HepG2 (cell line): ENCODE results near the gene IL15RA. TPM values are rescaled to one million over a fixed set of nuclear protein-coding genes. Genes with fewer than 3 reads are reported as not detected.

Experiments used
- ATAC-seq: fragments of 200-7000 bp; cut with Tn5 transposase; 3 replicates; pipeline ENCODE4 v1.9.1; 2020; ENCODE audit warnings: mild to moderate bottlenecking, moderate library complexity
- BruUV-seq: library from RNA; stranded (reverse); fragments of 400-500 nt; replicated peaks from 2 replicates; lab custom pipeline; 2021; lab: Mats Ljungman, UMichigan
- CTCF ChIA-PET: fragments of 300-600 bp; formaldehyde crosslinking; extraction: SDS; loops from one replicate; lab custom pipeline; 2021; ENCODE audit warnings: low total read pairs, inconsistent platforms, low intra/inter-chr PET ratio; lab: Yijun Ruan, JAX
- POLR2A ChIA-PET: fragments of 350-600 bp; sonication (Branson Sonifier 250); formaldehyde crosslinking; loops from one replicate; lab custom pipeline; 2020; ENCODE audit warnings: antibody characterized with exemption, inconsistent platforms; lab: Yijun Ruan, JAX
- DNase-seq: peaks from one replicate; pipeline ENCODE4 v3.0.0-alpha.2; 2015; ENCODE audit warnings: low spot score
- FAIRE-seq: peaks from 3 replicates; lab custom pipeline; 2011; peaks lifted over from hg19 to GRCh38; lab: Jason Lieb, UNC
- H2AFZ ChIP-seq: one replicate; pipeline ENCODE4 v1.6.1; 2011; ENCODE audit warnings: low read length, inconsistent platforms
- H3K27ac ChIP-seq: fragments of 300-600 bp; 3 replicates; pipeline ENCODE4 v1.8.0; 2011; ENCODE audit warnings: mixed run types, mild to moderate bottlenecking, mixed read lengths, low read length, inconsistent platforms; ENCODE audit not compliant: insufficient read depth; ENCODE audit errors: extremely low read length
- H3K27me3 ChIP-seq, 2 experiments: fragments of 200-600 bp in 1 of 2; 2 replicates in 1 of 2; 3 replicates in 1 of 2; pipeline versions ENCODE4 v1.6.0 to v1.8.0; 2011; ENCODE audit warnings: low read length in 2 of 2, mild to moderate bottlenecking in 2 of 2, moderate library complexity in 2 of 2, inconsistent platforms in 1 of 2; ENCODE audit not compliant: insufficient read depth in 2 of 2, control insufficient read depth in 1 of 2
- H3K36me3 ChIP-seq, 2 experiments: fragments of 200-600 bp in 1 of 2; replicated peaks in 1 of 2; 2 replicates in 1 of 2; 3 replicates in 1 of 2; pipeline versions ENCODE4 v1.5.1 to v1.8.0; 2011; ENCODE audit warnings: low read length in 2 of 2, inconsistent platforms in 1 of 2; ENCODE audit not compliant: insufficient read depth in 2 of 2, control insufficient read depth in 1 of 2
- H3K4me1 ChIP-seq: 2 replicates; pipeline ENCODE4 v1.5.1; 2012; ENCODE audit warnings: low read length, inconsistent platforms; ENCODE audit not compliant: insufficient read depth
- H3K4me2 ChIP-seq: 2 replicates; pipeline ENCODE4 v1.6.0; 2011; ENCODE audit warnings: low read depth, low read length, inconsistent platforms
- H3K4me3 ChIP-seq, 3 experiments: fragments of 200-600 bp in 1 of 3; sonication (generic), shearing (Covaris generic) in 1 of 3; replicated peaks in 1 of 3; 2 replicates each; pipeline ENCODE4 v1.5.1; 2011 to 2016; ENCODE audit warnings: low read length in 3 of 3, inconsistent platforms in 2 of 3, low read depth in 2 of 3, mild to moderate bottlenecking in 2 of 3, control low read depth in 1 of 3, mixed read lengths in 1 of 3; ENCODE audit not compliant: insufficient read depth in 1 of 3
- H3K79me2 ChIP-seq: one replicate; pipeline ENCODE4 v1.6.1; 2011; ENCODE audit warnings: low read length, inconsistent platforms; ENCODE audit not compliant: insufficient read depth
- H3K9ac ChIP-seq: 2 replicates; pipeline ENCODE4 v1.6.0; 2011; ENCODE audit warnings: mild to moderate bottlenecking, low read depth, low read length, inconsistent platforms; ENCODE audit not compliant: insufficient read depth
- H3K9me3 ChIP-seq: 2 replicates; pipeline ENCODE4 v1.5.1; 2012; ENCODE audit warnings: mild to moderate bottlenecking, low read length
- H4K20me1 ChIP-seq: 2 replicates; pipeline ENCODE4 v1.6.0; 2011; ENCODE audit warnings: inconsistent platforms, mild to moderate bottlenecking, low read length, moderate library complexity; ENCODE audit not compliant: insufficient read depth
- ATF7-NPFF ChIP-seq: sonication (generic); formaldehyde crosslinking; IDR thresholded peaks from 2 replicates; pipeline ENCODE4 v1.8.1; 2023; ENCODE audit warnings: mild to moderate bottlenecking, low read depth, missing genetic modification reagents, moderate library complexity
- EP300 ChIP-seq, 3 experiments: sonication (generic) in 1 of 3; formaldehyde crosslinking in 1 of 3; IDR thresholded peaks; 2 replicates each; pipeline versions ENCODE4 v1.5.1 to v1.6.1; 2011 to 2020; ENCODE audit warnings: low read depth in 2 of 3, low read length in 2 of 3, borderline replicate concordance in 1 of 3, improper control_type of control experiment in 1 of 3, mild to moderate bottlenecking in 1 of 3, missing genetic modification reagents in 1 of 3, moderate library complexity in 1 of 3
- NR2C2 ChIP-seq: sonication (generic); formaldehyde crosslinking; IDR thresholded peaks from 2 replicates; pipeline ENCODE4 v1.4.0; 2020; ENCODE audit warnings: missing genetic modification reagents, mild to moderate bottlenecking, moderate library complexity, borderline replicate concordance
- NR2F2 ChIP-seq: IDR thresholded peaks from 2 replicates; pipeline ENCODE4 v1.6.1; 2012; ENCODE audit warnings: low read depth, inconsistent platforms, borderline replicate concordance
- ONECUT2 ChIP-seq: sonication (generic); formaldehyde crosslinking; IDR thresholded peaks from 2 replicates; pipeline ENCODE4 v1.4.0; 2020; ENCODE audit warnings: missing genetic modification reagents
- PRPF4 ChIP-seq: fragments of 200-400 bp; formaldehyde crosslinking; IDR thresholded peaks from 2 replicates; pipeline ENCODE4 v1.6.1; 2016; ENCODE audit warnings: low read length, low read depth; ENCODE audit not compliant: poor library complexity, severe bottlenecking
- ZNF230 ChIP-seq: sonication (generic); formaldehyde crosslinking; IDR thresholded peaks from 2 replicates; pipeline ENCODE4 v1.4.0; 2020; ENCODE audit warnings: mild to moderate bottlenecking, missing genetic modification reagents
- ZNF577 ChIP-seq: sonication (generic); formaldehyde crosslinking; IDR thresholded peaks from 2 replicates; pipeline ENCODE4 v1.4.0; 2020; ENCODE audit warnings: mild to moderate bottlenecking, low read depth, missing genetic modification reagents, borderline replicate concordance
- ZNF720 ChIP-seq: sonication (generic); formaldehyde crosslinking; IDR thresholded peaks from 2 replicates; pipeline ENCODE4 v1.4.0; 2020; ENCODE audit warnings: missing genetic modification reagents
- ZNF879 ChIP-seq: sonication (generic); formaldehyde crosslinking; IDR thresholded peaks from 2 replicates; pipeline ENCODE4 v1.8.1; 2023; ENCODE audit warnings: missing genetic modification reagents
- WGBS: methylation state at CpG from one replicate; pipeline ENCODE4 v1.1.6; 2017; ENCODE audit warnings: low lambda C conversion rate; 5-methylcytosine and 5-hydroxymethylcytosine counted together
- in situ Hi-C: cut with HindIII; loops from 2 replicates; pipeline ENCODE4 v1.10.0; 2017; ENCODE audit warnings: low pct_unique_long_range_greater_than_20kb; ENCODE audit not compliant: extremely low pct_ligation_motif_present
- intact Hi-C: fragments of 100-400 bp; cut with micrococcal nuclease; formaldehyde crosslinking; loops from one replicate; pipeline ENCODE4 v1.10.0; 2022; ENCODE audit not compliant: unreplicated experiment
- polyA plus RNA-seq, 8 experiments: library from polyadenylated mRNA; depleted of rRNA in 3 of 8; stranded (reverse) in 7 of 8; unstranded in 1 of 8; fragments of >200 nt; fragmentation: Illumina TruSeq in 4 of 8; extraction: Trizol in 4 of 8; gene quantifications; 2 replicates each; pipeline versions ENCODE4 v1.2.1 to v1.2.3, GENCODE V29; 2011 to 2016; ENCODE audit warnings: low read depth in 4 of 8, missing spikeins in 1 of 8, mixed read lengths in 1 of 8; ENCODE audit not compliant: insufficient read depth in 1 of 8
- total RNA-seq, 5 experiments: library from RNA; depleted of rRNA; stranded (reverse); fragments of >200 nt; fragmentation: Illumina TruSeq; extraction: Trizol; gene quantifications; 2 replicates each; pipeline ENCODE4 v1.2.3, GENCODE V29; 2016; ENCODE audit warnings: low read depth in 1 of 5

IL15RA gene
- total and polyA plus RNA-seq, 2 of the 13 experiments (the other 11 are each of a cell fraction or from before 2014, with no cell fraction given), result 0.53 to 0.77 TPM

DNA sequence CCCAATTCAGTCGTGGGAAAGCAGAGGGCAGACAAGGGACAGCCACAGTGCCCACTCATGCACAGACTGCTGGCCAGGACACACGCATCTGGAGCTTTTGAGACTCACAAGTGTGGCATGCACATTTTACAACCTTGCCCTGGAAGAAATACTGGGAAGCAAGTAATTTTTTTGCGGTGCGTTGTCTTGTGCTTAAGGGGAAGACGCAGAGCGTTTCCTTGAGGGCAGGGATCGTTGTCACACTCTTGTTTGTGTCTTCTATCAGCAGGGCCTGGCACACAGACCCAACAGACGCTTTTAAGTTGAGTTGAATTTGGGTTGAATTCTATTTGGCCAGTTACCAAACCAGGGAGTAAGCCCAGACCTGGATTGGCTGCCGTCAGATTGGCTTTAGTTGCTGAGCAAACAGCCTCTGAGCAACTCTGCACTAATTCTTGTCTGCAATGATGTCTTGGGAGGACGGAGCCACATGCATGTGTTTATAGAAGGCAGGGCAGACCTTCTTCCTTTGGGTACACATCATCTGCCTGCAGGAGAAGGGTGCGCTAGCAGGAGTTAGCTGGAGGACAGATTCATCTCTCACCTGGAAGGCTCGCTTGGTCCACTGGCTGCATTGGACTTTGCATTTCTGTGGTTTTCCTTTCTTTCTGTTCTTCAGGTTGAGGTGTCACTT lies 46.5 kb upstream of the IL15RA start:
- intact Hi-C loops (no loop called here), in situ Hi-C loops (no loop called here)
- Histone ChIP-seq H3K27ac (no peak overlapping the region), H3K9ac (no peak overlapping the region), H3K9me3 (no peaks in the 10 kb centered on the region), H2AFZ (no peak overlapping the region), H4K20me1 (no peaks in the 10 kb centered on the region), H3K4me3 (no peak overlapping the region), H3K27me3 (peaks cover 0 to 16% of the 10 kb centered on the region in 2 experiments; a peak in 3 of 5 replicates), H3K79me2 (no peaks in the 10 kb centered on the region), H3K4me2 (no peak overlapping the region), H3K36me3 (no peaks in the 10 kb centered on the region), H3K4me1 (no peaks in the 10 kb centered on the region)
- no peak for FAIRE-seq
- 47% methylated on average over 10 of the region's 12 CpGs for WGBS
- ChIA-PET CTCF (no interaction called here), POLR2A (no interaction called here)
- no peak for ATAC-seq
- no peak for DNase-seq
- TF ChIP-seq ATF7-NPFF (CRISPR knock-in tag) (no peak), ZNF577 (CRISPR knock-in tag) (no peak), ZNF879 (CRISPR knock-in tag) (no peak), NR2F2 (no peak), ZNF230 (no peak), ZNF720 (CRISPR knock-in tag) (no peak), EP300 (IDR thresholded peaks at IDR 0.05; ENCODE audit: low read depth in 2 of 2, low read length in 2 of 2) (no peak), EP300 (CRISPR knock-in tag; IDR thresholded peaks at IDR 0.05; ENCODE audit: borderline replicate concordance) (no peak), PRPF4 (no peak), ONECUT2 (no peak), NR2C2 (CRISPR knock-in tag) (no peak)
- no TSS peak for BruUV-seq
